Hematopoietic multipotent progenitor cell treated with erythropoietin and hydrocortisone succinate and interleukin-3 and kit ligand, for 4 days (in vitro differentiated cells): ENCODE data around the gene TEN1.
"Not testable (repeated sequence)": the region's sequence is repeated elsewhere in the genome, so short reads cannot be mapped to it uniquely, and the experiment has no call there.

Source experiments
- DNase-seq: peaks from one replicate; pipeline ENCODE4 v3.0.0-alpha.2; 2015

TEN1 gene

GRCh38 chr17:76032073-76032779 is 53.2 kb downstream of the TEN1 start:
- peak; percentile 38 for DNase-seq

GRCh38 chr17:76032780-76033108 is 53.7 kb downstream of the TEN1 start:
- no peak for DNase-seq

DNA sequence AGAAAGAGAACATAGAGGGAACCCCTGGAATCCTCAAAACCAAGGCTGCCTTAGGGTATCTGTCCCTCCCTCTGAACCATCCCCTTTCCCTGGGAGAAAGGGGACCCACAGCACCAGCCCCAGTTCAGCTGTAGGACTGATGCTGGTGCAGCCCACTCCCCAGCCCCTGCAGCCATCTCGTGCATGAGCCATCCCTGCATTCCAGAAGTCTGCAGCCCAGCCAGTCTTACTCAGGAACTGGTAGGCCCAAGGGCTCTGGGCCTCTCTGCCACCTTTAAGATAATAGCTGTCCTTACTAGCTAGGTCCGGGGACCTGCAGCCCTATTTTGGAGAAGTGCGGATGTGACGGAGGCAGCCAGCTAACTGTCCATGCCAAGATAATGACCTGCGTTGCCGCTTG is 54.1 kb downstream of the TEN1 start:
- no peak for DNase-seq

DNA sequence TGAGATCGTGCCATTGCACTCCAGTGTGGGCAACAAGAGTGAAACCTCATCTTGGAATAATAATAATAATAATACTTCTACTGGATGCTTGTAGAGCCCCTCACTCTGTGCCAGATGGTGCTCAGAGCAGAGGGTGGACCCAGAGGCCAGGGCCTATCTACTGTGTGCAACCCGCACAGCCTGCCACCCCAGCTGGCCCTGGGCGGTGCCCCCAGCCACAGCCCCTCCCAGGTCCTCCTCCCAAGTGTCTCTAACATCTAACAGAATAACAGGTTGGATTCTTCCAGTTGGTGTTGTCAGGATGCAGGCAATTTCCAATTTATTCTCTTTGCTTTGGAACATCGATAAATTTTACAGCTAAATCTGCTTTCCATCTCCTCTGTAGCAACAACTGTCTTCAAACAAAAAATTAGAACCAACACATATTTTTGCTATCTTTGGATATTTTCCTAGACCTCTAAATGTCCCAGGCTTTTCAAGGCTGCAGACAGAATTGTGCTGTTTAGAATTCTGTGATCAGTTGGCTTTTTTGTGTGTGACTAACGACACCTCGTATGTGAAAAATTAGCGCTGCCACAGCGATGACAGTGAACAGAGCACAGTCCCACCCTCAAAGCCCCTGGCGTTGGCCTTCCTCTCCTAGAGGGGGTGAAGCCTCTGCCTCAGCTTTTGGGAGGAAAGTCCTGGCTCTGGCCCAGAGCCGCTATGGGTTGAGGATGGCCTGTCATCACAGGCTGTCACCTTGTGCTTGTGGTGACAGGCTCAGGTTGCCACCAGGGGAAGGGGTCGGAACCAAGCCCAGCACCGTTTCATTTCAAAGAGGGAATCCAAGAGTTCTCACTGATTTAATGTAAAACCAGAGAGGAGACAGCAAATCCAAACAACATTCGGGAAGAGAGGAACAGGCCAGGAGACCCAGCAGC is 55.6 kb downstream of the TEN1 start:
- DNase-seq, result peak; percentile 79

GRCh38 chr17:76036497-76037261 is 57.6 kb downstream of the TEN1 start:
- DNase-seq, result no peak

- no peak for DNase-seq
Observed at GRCh38 chr17:76038050-76038449, 59.0 kb downstream of the TEN1 start.

GRCh38 chr17:76039121-76039520 is 60.1 kb downstream of the TEN1 start:
- DNase-seq, result no peak

DNA sequence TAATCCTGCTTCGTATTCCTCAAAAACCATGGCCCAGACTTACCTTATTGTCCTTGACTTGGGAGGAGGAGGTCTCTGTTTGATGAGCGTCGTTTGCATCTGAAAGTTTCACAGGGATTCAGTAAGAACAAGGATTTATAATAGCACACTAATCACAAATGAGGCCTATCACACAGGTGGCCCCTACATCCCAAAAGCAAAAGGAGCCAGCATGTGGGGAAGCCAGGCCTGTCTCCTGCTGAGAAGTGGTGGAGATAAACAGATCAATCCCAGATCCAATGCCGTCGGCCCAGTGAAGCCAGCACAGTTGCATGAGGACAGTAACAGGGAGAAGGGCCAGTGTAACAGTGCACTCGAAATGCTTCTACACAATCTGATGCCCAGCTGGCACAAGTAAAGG is 61.3 kb downstream of the TEN1 start:
- DNase-seq, result no peak

DNA sequence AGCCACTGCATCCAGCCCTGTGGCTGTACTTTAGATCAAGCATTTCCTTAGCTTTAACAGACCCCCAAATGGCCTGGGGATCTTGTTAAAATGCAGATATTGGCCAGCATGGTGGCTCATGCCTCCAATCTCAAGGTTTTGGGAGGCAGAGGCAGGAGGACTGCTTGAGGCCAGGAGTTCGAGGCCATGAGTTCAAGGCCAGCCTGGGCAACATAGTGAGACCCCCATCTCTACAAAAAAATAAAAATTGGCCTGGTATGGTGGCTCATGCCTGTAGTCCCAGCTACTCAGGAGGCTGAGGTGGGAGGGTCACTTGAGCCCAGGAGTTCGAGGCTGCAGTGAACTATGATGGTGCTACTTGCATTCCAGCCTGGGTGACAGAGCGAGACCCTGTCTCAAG is 63.8 kb downstream of the TEN1 start:
- not testable (repeated sequence) for DNase-seq

DNA sequence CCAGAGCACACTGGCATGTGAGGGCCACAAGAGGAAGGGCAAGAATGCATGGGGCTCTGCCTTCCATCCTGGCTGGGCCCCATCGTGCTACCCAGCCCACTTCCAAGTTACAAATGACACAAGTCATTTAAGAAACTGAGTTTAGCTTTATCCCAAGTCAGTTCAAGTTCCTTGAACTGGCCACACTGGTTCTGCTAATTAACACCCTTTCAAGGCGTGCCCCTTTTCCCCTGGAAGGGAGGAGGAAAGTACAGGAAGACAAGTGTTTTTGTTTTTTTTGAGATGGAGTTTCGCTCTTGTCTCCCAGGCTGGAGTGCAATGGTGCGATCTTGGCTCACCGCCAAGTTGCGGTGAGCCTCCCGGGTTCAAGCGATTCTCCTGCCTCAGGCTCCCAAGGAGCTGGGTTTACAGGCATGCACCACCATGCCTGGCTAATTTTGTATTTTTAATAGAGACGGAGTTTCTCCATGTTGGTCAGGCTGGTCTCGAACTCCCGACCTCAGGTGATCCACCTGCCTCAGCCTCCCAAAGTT is 65.5 kb downstream of the TEN1 start:
- not testable (repeated sequence) for DNase-seq

- no peak for DNase-seq
Observed at GRCh38 chr17:76046064-76046463, 67.0 kb downstream of the TEN1 start.

- no peak for DNase-seq
Observed at GRCh38 chr17:76048025-76048605, 69.1 kb downstream of the TEN1 start.

DNA sequence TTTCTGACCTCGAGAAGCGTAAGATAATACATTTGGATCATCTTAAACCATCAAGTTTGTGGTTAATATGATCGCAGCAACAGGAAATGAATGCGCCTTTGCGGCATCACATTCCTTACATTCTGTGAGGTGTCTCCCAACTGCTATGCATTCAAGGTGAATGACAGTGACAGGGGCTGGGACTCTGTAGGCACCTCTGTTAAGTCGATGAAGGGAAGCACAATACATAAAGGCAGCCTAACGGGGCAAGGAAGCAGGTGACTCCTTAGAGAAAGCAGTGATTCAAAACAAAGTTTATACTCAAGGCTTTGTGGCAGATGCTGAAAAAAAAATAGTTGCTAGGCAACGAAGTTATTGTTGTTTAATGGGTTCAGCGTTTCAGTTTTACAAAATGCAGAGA is 69.7 kb downstream of the TEN1 start:
- DNase-seq, result no peak

DNA sequence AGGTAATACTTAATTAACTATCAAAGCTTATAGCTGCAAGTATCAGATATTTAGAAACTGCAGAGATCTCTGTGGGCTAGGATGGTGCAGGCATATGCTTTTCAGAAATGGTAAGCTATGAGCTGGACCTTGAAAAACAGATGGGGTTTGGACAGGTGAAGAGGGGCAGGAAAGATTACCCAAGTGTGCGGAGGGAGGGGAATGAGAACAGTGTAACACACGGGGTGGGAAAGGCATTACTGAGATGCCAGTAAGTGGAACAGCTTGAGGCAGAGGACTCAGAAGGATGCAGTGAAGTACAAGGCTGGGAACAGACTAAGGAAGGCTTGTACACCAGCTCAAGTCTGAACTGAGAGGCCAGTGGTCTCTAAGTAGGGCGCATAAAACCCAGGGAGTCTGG is 70.2 kb downstream of the TEN1 start:
- no peak for DNase-seq

- DNase-seq, result no peak
Observed at GRCh38 chr17:76049836-76050537, 70.9 kb downstream of the TEN1 start.
